Eye (tissue), 1 donor: ENCODE measurements around the gene SLC6A2.

Experiments
- DNase-seq: peaks from one replicate; pipeline ENCODE4 v3.0.0-alpha.2; 2015

Gene SLC6A2

DNA sequence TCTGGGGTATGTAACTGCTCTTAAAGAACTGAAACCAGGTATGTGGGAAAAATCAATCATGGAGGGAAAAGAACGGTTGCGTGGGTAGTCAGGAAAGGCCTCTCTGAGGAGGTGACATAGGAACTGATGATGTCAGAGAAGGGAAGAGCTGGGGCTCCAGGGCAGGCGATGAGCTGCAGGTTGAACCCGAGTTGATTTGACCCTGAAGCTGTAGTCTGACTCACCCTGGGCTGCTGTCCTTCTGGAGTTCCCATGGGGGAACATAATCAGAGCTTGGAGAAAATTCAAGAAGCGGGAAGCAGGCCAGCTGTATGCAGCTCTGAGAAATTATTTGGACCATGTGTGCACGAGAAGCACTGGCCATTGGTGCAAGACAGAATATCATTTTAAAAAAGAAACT is 16.7 kb downstream of the SLC6A2 start:
- DNase-seq: no peak

DNA sequence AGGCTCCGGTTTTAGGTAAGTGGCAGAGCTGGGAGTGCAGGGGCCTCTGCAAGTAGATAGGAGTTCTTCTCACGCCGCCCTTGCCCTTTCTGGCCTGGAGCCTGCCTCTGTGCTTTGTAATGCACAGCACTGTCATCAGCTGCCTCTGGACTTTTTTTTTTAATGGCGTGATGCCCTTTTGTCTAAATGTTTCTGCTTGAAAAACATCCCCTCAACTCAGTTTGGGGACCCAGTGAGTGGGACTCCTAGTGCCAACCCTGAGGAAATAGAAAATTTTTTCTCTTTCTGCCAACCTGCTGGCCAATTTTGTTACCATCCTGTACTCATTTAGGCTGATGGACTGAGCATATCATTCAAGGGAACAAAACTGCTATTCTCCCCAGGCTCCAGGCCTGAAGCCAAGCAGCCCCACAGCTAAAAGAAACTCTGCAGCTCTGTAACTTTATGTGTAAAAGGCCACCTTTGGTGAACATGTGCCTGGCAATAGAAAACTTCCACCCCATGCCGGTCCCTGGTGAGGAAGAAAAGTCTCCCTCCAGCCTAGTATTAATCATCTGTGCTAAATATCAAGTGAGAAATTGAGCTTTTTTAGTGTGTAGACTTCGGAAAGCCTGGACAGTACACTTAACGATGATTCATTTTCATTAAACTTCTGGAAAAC is 22.5 kb downstream of the SLC6A2 start:
- no peak for DNase-seq

DNA sequence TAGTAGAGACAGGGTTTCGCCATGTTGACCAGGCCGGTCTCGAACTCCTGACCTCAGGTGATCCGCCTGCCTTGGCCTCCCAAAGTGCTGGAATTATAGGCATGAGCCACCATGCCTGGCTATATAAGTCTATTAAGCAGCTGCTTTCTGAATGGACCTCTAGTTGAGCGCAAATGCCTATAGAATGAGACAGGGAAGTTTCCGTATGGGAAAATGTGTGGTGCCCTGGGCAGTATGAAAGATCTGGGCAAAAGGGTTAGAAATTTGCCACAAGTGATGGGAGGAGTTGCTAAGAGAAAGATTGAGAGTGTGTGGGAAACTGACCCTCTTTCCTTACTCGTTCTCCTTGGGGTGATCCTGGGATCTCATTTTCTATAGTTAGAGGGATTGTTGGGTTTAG is 26.3 kb downstream of the SLC6A2 start:
- DNase-seq: no peak

DNA sequence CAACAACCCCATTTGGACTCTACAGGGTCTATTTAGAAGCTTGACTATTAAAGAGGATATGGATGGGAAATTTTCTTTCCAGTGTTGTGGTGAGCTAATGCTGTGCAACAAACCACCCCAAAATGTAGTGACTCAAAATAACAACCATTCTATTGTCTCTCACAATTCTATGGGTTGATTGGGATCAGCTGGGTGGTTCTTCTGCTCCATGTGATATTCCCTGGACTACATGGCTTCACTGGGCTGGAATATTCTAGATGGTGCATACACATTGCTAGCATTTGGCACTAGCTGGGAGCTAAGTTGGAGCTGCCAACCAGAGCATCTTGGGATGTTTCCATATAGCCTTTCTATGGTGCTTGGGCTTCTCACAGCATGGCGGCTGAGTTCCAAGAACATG is 30.2 kb downstream of the SLC6A2 start:
- DNase-seq: no peak

DNA sequence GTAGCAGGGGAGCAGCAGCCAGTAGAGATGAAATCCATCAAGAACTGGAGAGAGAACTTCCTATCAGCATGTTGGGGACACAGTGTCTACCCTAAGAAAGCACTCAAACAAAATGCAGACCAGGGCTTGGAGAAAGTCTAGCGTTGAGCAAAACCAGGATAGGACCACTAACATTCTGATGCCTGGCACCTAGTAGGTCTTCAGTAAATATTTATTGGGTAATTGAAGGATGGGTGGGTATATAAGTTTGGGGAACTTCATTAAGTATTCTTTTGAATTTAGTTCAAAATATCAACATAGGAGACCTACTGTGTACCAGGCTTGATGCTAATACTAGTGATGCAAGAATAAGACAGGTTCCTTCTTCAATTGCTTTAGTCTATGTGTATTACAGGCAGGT is 30.9 kb downstream of the SLC6A2 start:
- DNase-seq: no peak

DNA sequence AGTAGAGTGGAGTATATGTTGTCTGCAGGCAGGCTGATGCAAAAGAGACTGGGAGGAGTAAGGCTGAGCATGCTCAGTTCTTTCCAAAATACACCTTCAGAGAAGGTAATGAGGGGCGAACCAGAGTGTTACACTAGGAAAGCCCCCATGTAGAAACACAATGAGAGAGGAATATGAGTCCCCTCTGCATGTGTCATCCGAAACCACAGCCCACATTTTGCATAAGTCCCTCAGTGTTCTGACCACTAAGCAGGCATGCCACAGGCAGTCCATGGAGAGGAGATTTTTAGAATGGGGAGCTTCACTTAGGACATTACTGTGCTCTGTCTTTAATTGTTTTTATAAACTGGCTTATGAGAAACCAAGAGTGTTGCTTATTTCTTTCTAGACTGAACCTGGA is 32.0 kb downstream of the SLC6A2 start:
- no peak for DNase-seq

DNA sequence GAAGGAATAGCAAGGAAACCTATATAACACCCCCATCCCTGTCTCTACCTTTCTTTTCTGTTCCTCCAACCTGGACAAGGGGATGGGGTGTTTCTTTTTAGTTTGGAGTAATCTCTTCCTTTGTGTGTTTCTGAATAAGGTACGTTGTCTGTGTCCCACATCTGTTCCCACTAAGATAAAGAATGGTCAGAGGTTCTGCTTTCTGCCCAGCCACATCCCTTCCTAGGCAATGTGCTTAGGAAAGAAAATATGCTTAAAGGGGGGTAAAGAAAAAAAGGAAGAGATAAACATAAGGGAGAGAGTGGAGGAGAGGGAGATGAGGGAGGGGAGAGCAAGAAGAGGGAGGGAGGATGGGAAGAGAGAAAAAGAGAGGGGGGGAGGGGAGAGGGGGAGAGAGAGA is 35.1 kb downstream of the SLC6A2 start:
- no peak for DNase-seq

DNA sequence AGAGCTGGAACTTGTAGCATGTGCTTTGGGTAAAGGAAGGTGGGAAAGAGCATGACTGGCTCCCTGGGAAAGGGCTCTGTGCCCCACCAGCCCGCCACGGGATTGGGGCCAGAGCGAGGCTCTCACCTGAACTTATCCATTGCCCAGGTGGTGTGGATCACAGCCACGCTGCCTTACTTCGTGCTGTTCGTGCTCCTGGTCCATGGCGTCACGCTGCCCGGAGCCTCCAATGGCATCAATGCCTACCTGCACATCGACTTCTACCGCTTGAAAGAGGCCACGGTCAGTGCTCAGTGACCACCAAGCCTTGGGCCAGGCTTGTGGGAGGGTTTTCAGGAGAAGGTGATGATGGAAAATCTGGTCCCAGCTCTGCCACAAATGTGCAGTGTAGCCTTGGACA is 36.0 kb downstream of the SLC6A2 start:
- no peak for DNase-seq

DNA sequence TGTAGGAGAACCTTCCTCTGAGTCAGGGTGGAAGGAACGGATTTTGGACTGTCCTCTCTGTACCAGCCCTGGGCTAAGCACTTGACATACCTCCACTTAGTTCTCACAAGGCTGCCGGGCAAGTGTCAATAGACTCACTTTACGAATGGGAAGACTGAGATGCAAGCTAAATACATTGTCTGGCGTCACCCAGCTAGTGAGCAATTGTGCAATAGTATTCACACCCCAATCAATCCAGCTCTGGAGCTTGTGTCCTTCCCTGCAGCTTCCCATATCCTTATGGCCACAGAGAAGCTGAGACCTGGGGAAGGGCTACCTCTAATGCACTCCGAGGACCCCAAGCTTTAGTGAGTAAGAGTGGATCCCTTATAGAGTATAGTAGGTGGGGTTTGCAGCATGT is 39.8 kb downstream of the SLC6A2 start:
- DNase-seq: no peak

DNA sequence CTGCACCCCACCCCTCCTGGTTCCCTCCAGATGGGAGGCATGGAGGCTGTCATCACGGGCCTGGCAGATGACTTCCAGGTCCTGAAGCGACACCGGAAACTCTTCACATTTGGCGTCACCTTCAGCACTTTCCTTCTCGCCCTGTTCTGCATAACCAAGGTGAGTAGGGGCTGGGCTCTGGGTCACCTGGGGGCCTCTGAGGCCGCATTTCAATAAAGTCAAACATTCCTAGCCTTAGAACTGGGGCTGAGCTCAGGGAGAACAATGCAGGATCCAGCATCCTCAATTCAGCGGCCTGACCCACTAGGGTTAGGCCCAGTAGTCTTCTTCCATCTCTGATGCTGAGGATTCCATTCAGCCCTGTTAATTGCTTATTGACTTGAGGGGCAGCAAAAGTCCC is 42.1 kb downstream of the SLC6A2 start:
- DNase-seq: no peak

DNA sequence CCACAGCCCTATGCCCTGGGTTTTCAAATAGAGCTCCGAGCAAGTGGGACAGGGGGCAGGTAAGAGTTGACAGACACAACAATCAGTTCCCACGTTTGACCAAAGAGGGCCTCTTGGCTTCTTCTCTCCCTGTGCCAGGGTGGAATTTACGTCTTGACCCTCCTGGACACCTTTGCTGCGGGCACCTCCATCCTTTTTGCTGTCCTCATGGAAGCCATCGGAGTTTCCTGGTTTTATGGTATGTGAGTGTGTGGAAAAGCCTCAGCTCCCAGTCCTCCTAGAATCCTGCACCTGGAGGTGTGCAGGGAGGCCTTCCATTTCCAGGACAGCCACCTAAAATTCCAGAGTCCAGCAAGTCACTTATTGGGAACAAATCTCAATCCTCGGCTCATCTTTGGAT is 42.5 kb downstream of the SLC6A2 start:
- DNase-seq: no peak

DNA sequence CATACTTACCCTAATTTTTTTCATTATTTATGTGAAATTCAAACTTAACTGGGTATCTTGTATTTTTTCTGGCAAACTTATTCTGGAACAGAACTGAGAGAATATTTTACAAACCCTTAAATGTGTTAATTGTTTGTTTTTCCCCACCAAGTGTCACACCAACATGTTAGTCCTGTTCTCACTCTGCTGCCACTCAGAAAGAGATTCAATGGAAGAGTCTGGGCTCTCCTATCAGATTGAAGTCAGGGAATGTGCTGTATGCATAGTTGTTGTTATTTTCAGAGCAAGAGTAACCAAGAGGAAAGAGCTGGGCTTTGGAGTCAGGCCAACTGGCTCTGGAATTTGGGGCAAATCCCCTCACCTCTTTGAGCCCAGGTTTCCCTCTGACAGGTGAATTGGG is 43.2 kb downstream of the SLC6A2 start:
- DNase-seq: no peak

DNA sequence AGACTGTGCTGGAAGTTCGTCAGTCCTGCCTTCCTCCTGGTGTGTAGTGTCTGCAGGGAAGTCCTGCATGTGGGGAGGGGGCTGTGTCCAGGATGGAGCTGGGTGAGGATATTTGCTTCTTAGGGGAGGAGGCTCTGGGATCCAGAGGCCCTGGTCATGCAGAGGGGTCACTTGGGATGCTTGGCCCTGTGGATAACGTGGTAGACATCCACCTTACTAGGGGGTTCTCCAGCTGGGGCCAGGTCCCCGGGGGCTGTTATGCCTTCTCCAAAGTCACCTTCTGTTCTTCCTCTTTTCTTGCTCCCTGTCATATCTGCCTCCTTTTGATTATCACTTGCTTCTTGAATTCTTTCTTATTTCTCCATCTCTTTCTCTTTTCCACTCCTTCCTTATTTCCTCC is 43.8 kb downstream of the SLC6A2 start:
- DNase-seq: no peak

DNA sequence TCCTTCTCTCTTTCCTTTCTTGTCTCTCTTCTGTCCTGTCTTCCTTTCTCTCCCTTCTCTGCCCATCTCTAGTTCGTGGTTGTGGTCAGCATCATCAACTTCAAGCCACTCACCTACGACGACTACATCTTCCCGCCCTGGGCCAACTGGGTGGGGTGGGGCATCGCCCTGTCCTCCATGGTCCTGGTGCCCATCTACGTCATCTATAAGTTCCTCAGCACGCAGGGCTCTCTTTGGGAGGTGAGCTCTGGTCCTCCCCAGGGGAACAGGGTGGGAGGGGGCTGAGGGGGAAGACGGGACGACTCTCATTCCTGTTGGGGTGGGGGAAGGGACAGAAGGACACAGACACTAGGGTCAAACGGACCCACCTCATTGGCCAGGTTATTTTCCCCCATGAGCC is 44.3 kb downstream of the SLC6A2 start:
- DNase-seq: no peak

DNA sequence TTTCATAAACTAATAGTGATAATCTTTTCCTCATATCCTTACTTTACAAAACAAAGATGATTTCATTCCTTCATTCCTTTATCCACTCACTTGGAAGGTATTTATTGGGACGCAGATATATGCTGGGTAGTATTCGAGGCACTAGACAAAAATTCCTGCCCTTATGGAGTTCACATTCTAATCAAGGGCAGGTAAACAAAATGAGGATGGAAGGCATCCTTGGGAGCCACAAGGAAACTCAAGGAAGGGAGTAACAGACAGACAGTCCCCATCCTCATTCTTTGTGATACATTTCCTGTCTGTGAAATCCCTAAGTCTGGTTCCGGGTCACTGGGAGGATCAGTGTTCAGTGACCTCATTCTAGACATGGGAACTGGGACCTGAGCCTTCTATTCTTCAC is 45.2 kb downstream of the SLC6A2 start:
- no peak for DNase-seq

DNA sequence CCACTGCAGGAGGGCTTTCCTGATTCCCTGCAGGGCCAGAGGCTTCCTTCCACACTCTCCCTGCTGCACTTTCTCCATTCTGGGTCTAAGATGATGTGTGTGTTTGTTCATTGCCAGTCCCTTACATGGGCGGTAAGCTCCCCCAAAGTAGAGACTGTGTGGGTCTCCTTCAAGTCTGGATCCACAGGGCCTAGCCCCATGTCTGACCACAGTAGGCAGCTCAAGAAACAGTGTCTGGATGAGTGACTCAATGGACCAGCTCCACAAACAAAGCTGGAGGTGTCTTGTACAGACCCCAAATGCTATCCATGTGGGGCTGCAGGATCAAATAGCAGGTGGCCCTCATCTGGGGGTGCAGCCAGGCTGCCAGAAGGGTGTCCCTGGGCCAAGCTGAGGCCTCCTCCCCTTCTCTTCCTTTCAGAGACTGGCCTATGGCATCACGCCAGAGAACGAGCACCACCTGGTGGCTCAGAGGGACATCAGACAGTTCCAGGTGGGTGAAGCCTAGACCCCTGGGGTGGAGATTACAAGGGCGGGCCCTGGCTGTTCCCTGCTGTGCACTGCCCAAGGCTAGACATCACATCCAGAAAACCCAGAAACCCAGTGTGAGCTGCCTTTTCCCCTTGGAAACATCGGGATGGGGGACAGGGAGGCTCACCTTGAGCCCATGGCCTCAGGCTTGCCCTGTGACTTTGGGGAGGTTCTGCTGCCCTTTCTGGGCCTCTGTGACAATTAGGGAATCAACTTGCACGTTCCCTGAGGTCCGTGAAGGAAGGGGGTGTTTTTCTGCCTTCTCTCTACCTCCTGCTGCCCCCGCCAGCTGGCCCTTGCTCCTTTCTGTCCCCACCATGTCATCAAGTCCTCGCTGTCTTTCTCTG is 45.9 kb downstream of the SLC6A2 start:
- DNase-seq: peak; percentile 72

DNA sequence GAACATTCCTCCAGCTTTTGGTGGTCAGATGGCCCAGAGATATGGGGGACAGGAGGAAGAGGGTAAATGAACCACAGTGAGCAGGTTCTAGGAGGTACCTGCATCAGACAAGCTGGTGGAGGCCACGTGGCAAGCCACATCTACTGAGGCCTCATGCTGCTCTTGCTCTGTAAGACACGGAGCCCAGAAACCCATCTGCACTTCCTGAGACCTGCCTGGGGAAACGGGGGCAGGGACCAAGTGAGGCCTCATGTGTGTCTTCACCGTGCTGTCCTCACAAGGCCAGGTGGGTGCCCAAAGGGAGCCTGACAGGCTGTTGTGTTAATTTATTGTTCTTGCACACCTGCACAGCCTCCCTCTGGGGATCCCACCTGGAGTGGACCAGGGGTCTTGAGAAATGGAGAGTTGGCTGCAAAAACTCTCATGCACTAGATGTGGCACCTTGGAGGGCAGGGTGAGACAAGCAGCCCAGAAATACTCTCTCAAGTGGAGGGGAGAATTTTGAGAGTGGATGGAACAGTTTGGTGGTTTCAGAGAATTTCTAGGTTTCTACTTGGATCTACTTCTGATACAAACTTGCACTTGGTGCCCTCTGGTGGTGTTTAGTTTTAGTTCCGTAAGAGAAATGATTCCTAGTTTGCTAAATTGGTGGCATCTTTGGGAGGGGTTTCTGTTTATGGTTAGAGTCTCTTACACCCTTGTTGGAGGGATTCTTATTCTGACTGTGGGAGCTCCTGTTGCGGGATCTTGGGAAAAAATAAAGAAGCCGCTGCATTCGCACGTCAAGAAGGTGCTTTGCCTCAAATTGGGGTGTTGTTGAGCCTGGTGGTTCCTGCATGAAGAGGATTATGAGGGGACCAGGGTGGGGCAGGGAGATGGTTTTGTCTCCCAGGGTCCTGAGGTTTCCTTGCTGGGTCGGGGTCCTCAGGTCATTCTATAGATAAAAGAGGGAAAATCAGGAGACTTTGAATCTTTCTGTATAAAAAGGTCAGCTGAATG is 47.5 kb downstream of the SLC6A2 start:
- DNase-seq: peak; percentile 84

DNA sequence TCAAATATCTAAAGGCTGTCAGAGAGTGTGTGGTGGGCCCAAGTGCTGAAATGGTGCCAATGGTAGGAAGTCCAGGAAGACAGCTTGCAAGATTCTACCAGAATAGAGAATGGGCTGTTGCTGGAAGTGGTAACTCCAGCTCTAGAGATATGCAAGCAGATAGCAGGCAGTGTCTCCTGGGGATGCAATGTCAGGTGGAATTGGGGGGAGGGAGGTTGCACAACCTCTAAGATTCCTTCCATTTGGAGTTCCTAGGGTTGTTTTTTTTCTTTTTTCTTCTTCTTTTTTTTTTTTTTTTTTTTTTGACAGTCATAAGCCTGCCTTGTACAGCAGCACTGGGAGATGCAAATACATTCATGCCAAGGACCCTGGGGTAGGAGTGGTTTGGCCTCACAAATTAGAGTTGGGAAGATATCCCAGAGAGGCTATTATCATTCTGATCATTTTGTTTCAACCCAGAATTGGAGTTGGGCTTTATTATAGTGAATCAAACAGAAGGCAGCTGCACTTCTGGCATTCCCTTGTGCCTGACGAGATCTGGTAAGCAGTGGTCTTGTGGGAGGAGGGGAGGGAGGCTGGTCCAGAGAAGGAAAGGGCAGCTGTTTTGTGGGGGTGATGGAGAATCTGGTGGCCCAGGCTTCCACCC is 51.1 kb downstream of the SLC6A2 start:
- DNase-seq: no peak

DNA sequence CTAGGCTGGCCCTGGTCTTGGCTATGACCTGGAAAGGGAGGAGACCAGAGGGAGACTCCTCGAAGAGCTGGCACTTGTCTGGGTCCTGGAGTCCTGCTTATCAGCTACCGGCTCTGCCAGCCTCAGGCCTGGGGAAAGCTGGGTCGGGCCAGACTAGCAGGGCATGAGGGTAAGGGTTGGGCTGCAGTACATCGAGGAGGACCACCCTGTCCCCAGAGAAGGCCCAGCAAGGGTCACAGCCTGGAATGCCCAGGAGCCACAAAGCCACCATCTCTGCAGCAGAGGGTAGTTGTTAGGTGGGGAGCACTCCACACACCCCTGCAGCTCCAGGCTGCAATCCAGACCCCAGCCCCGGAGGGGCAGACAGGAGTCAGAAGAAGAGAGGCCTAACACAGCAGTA is 54.0 kb downstream of the SLC6A2 start:
- no peak for DNase-seq

DNA sequence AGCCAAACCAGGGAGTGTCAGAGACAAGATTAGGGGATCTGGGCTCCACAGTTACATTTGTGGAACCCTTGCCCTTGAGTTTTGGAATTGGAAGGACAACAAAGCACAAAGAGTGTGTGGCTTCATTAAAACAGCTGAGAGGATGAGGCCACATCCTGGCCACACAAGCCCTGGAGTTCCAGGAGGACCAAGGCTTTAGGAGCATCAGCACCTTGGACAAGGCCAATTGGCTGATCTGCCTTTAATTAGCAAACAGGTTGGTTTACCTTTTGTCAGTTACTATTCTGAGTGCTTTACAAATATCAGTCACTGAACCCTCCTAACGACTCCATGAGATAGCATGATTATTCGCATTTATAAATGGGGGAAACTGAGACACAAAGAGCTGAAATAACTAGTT is 54.7 kb downstream of the SLC6A2 start:
- DNase-seq: peak; percentile 17

DNA sequence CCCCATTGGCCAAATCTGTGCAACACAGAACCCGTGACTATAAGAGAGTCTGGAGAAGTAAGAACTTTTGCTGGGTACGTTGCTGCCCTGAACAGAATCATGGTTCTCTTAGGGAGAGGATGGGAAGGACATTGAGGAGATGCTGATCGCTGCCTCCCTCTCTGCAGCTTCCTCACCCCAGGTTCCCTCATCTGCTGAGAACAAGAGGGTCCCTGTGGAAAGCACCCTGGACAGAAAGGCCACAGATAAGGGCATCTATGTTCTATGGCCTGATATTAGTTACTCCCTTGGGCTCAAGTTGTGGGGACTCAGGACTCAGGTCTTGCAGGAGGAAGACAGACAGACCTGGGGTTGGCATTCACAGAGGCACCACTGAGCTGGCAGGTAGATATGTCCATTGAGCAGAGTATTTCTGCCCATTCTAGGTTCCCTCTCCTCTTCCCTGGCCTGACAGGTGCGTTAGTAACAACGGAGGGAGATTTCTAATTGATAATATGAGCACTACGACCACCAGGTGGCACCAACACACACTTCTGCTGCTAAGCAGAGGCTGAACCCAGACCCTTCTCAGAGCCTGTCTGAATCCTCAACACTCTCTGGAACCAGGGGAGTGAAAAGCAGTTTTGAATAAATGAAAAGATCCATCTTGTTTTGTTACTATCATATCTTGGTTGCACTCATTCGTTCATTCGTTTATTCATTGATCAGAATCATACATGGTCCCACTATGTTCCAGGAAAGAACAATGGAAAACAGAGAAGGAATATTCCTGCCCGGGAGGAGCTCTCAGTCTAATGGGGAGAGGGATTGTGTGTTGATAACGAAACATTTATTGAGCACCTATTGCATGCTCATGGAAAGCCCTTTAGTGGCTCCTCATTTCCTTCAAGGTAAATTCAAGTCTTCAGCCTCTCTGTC is 56.4 kb downstream of the SLC6A2 start:
- DNase-seq: peak; percentile 90

DNA sequence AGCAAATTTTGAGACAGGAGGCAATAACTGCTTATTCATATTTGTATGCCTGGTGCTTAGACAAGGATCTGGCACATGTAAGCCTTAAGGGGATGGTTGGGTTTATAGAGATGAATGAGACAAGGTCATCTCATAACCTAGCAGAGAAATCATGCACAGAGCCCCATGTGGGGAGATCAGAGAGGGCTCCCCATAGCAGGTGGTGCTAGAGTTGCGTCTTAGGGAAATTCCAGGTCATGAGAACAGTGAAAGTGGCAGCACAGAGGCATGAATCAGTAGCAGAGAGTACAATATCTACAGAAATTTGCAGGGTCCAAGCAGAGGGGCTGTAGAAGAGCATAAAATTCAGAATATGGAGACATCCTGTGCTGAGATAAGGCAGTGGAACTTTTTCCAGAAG is 57.3 kb downstream of the SLC6A2 start:
- no peak for DNase-seq
